HG02870 (cell line): ENCODE data around the gene RYR3.

ENCODE experiments used
- ATAC-seq: cut with Tn5 transposase; IDR thresholded peaks from one replicate; pipeline ENCODE4 v1.9.1; 2021; ENCODE audit warnings: mild to moderate bottlenecking, moderate library complexity; ENCODE audit not compliant: unreplicated experiment

Gene RYR3

DNA sequence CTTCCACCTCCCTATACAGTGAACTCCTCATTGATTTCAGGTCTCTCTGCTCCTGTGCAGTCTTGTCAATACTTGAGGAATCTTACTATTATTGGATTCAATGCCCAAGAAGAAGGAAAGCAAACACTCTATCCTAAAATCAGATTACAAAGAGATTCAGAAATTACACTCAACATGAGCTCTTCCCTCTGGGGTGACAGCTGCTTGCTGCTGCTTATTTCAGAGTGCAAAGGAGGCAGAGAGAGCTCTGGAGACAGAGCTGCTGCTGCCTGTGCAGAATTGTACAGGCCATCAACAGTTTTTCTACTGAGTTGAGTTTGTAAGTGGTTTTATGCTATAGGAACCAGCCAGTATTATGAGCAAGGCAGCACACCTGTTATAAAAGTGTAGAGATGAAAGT lies 7.1 kb downstream of the RYR3 start:
- ATAC-seq = no peak

DNA sequence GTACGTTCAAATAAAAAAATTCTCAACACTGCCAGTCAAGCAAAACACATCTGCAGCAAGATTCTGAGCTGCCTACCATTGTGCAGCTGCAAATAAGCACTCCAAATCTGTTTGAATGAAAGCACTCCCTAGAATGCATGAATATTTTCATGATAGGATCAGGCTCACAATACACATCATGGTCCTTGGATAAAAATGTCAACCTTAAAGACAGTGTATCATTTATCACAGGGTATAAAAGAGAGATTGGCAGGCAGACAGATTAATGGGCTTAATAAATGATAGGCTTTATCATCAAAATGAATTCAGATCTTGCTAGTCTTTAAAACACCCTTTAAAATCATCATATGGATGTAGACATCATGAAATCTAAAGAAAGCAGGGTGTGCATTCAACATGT lies 9.2 kb downstream of the RYR3 start:
- no peak for ATAC-seq

DNA sequence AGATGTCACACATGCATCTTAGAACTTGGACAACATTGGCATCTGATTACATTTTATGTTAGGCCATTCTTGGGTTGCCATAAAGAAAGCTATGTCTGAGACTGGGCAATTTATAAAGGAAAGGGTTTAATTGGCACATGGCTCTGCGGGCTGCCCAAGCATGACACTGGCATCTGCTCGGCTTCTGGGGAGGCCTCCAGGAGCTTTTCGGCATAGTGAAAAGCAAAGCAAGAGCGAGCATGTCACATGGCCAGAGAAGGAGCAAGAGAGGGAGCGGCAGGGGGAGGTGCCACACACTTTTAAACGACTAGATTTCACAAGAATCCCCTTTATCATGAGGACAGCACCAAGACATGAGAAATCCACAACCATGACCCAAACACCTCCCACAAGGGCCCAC lies 11.3 kb downstream of the RYR3 start:
- no peak for ATAC-seq

DNA sequence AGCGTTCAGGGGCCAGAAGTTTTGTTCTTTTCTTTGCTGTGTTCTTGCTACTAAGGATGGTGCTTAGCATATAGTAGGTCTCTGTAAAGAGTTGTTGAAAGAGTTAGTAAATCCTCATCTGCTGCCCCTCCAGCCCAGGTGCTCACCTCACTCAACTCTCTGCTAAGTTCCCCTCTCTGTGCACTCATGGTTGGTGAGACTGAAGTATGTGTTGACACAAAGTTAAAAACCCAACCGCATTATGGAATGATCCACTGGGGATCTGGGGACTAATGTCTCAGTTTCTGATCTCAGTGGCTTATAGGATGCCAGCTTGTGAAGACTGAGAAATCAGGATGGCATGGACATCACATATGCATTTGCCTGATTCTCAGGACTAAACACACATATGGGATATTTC lies 13.8 kb downstream of the RYR3 start:
- no peak for ATAC-seq

DNA sequence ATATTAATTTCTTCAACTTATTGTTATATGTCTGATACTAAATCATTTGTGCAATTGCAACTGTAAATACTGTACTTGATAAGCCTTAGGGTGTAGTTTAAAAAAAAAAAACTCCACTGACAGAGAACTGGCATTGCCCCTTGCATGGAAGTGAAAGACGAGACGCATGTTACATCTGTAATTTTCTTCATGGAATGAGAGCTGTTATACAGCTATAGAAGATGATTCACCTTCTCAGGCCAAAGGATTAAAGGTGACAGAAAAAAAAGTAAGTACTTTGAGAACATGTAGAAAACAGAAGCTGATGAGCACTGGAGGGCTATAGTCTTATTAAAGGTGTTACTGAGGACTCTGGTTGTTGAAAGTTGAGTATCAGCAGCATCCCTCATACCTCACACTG lies 16.1 kb downstream of the RYR3 start:
- ATAC-seq = no peak

DNA sequence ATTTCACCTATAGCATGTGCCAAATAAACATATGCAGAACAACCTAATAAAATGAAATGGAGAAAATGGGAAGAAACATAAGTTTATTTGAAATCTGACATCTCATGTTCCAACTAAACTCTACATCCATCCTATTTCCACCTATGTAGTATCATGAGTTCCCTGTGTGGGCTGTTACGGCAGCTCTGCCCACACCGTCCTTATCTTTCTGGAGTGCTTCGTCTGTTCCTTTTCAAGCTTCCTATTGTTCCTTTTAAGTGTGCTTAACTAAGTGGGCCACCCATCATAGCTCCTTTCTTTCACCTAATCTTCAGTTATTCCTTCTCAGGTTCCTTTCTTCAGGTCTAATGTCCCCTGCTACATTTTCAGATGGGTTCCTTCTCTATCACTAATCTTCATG lies 17.3 kb downstream of the RYR3 start:
- no peak for ATAC-seq

DNA sequence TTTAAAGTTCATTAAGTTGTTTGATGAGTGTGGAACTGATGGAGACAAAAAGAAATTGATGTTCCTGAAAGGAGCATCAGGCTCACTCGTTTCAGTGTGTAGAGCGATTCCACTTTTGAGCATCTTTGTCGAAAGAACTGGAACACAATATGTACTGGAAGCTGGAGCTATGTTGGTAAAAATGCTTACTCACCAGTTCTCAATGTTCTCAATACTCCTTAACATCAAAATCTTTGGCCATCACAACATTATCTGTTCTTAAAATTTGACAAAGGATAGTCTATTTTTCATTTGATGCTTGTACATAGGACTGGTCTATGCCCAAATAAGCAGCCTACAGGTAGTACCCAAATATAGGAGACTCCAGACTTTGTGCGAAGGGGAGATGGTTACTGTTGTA lies 18.7 kb downstream of the RYR3 start:
- ATAC-seq = no peak

DNA sequence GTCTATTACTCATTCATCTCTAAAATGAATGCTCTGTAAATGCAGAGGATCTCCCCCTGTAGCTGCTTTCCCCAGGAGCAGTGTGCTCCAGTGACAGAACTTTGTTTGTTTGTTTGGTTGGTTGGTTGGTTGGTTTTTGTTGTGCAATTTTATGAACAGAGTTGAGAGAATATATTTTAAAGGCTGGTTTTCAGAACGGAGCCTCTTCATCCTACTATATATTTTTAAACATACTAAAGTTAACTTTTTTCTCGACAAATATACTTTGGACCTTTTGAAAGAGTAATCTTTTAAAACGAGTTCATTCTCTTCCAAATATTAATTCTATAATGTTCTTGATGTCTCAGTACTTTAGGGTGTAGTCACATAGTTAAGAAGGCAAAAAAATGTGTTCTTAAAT lies 20.2 kb downstream of the RYR3 start:
- no peak for ATAC-seq

DNA sequence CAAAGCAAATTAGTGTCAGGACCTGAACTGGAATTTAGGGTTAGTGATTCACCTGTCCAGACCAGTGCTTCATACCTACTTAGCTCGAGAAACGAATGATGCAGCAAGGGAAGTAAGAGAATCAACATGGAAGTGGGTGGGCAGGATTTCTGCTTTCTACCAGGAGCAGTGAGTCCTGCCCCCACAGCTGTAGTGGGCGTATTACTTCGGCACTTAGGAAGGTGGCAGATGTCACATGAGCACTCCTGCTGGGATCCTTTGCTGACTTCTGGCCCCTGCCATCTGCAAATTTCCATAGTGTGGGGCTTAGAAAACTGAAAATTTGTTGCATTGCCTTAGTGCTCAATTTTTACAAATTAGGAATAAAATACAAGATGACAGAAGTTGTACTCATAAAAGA lies 31.2 kb downstream of the RYR3 start:
- no peak for ATAC-seq

DNA sequence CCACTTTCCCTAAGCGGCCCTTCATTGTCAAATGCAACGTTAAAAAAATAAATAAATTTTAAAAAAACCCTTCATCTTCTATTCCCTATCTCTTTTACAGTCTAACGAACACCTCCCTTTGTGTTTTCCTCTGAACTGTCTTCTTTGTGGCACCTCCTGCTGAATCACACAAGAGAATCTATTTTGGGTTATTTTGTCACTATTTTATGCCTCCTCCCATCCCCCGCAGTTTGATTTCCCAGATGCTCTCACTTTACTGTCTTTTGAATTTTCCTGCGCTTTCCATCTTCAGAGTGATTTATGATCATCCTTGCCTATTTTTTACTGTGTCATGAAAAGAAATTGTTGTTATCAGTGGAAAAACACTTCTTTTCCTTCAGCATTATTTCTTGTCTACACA lies 32.5 kb downstream of the RYR3 start:
- no peak for ATAC-seq

DNA sequence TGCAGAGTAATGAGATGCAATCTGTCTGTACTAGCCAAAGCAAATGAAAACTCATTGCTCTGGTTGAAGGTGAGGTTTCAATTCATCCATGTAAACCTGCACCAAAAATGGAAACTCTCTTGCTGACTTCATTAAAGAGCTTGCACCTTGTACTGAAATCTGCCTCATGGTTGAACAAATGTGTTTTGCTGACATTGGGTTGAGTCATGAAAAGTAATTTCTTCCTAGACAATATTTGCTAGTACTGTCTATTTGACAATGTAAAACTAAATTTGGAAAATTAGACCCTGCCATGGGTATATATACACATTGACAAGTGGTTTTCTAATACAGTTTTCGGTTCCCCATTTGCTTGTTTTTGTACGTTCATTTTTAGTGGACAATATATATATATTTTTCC lies 33.3 kb downstream of the RYR3 start:
- ATAC-seq = no peak

DNA sequence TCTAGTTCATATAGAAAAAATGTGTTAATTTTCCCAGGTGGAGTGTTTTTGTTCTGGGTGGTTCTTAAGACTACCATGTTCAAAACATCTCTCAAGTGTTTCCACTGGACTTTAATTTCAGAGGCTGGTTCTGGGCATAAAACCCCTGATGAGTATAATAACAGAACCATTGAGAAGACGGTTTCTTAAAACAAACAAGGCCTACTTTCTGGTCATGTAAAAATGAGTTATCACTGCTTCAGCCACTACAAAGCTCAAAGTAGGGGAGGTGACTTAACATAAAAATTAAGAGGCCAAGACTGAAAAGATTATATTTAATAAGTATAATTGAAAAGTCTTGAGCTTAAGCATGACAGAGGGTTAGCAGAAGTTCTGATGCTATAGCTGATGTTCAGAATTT lies 33.8 kb downstream of the RYR3 start:
- ATAC-seq = no peak

DNA sequence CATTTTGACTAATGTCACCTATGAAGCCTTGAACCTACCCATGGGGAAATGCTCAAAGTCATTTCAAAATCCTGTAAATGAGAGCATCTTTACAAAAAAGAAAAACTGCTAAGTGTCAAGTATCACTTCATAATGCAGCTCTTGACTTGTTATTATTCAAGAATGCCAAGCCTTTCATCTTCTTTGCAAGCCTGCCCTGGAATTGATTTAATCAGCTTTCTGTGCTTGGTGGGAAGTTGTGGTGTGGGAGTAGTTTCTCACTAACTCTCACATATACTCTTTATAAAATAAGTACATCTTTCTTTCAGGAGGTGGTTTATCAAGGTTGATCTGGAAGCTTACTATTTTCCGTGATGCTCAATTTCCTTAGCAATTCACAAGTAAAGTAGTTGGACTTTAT lies 43.6 kb downstream of the RYR3 start:
- ATAC-seq = no peak

DNA sequence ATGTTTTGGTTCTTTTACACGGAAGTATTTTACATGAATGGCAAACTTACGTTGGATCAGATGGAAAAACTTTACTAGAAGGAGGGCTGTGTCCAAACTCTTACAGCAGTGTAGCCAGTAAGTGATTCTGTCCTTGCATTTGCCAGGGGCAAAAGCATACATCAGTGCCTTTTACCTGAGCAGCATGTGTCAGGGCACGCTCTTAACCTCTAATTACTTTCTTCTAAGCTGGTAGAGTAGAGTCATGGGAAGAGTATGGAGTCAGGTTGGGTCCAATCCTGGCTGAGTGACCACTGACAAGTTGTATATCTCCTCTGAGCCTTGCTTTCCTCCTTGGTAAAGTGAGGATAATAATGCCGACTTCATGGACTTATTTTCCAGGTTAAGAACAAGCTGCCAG lies 47.1 kb downstream of the RYR3 start:
- no peak for ATAC-seq

DNA sequence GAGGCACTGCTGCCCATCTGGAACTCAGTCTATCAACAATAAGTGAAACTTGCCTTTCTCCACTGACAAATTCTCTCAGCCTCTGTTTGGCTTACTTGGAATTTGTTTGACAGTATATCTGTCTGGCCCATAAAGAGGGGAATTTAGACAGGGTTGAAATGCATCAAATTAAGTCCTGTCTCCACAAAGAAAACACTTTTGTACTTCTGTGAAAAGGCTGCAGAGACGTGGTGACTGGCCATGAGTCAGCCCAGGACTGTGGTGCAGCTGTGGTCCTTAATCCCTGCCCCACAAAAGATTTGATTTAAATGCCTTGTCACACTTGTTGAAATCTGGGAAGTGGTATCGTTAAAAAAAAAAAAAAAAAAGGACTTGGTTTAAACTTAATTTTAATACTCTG lies 47.5 kb downstream of the RYR3 start:
- no peak for ATAC-seq

DNA sequence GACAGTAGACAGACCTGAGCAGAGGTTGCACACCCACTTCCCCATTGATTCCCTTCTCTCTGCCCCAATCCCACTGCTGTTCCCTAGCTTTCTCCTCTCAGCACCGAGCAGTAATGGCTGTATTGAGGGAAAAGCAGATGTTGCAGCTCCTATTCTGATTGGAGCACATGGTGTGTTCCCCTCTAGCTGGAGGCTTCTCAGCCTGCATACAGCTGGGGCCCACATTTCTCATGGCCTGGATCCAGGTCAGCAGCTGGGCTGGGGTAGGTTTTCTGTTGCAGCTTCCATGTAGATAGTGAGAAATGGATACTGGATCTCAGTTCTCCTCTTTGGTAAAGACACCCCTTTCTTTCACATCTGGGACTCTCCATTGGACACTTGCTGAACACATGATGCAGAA lies 50.1 kb downstream of the RYR3 start:
- no peak for ATAC-seq

DNA sequence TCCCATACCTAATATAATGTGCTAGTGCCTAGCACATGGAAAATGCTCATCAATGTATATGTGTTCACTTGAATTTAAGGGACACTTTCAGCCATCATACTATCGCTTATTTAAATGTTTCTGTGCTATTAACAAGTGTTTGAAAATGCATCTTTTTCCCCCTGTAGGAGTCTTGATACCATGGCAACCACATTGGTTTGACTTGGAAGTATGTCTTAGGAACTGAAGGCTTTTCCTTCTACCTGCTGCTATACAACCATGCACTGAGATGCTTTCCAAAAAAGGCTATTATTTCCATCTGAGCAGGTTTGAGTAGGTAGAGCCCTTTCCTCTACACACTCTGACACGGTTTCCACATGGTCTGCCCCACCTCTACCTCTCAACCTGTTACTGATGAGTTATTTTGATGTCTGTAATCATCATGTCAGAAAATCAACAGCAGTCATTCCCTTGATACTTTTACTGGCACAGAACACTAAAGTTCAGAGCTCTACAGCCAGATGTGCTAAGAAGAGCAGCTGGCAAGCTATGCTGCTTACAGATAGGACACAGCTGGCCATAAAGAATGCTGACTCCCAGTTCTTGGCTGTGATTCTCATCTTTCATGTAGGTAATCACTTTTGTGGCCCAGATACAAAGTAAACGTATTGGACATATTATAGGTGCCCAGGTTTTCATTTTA lies 59.3 kb downstream of the RYR3 start:
- no peak for ATAC-seq

DNA sequence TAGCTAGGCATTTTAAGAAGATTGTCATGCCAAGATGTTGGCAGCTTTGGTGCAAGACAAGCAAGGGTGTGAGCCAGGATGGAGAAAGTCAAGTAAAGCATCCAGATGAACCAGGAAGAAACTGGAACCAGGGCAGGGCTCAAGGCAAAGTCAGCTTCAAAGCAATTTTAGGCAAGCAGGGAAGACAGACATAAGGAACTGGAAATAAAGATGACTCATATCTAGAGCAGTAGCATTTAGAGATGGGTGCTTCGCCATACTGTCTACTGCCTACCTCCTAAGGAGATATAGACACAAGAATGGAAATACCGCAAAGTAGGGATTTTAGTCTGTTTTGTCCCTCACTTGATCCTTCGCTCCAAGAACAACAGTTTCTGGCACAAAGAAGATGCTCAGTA lies 59.9 kb downstream of the RYR3 start:
- no peak for ATAC-seq

DNA sequence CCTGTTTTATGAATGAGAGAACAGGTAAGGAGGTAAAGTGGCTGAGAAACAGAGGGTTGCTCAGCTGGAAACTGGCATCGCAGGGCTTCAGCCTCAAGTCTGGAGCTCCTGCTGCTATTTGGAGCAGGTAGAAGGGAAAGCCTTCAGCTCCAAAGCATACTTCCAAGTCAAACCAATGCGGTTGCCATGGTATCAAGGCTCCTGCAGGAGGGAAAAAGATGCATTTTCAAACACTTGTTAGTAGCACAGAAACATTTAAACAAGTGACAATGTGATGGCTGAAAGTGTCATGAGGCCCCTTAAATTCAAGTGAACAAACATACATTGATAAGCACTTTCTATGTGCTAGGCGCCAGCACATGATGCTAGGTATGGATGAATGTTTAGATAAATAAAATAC lies 60.4 kb downstream of the RYR3 start:
- no peak for ATAC-seq

DNA sequence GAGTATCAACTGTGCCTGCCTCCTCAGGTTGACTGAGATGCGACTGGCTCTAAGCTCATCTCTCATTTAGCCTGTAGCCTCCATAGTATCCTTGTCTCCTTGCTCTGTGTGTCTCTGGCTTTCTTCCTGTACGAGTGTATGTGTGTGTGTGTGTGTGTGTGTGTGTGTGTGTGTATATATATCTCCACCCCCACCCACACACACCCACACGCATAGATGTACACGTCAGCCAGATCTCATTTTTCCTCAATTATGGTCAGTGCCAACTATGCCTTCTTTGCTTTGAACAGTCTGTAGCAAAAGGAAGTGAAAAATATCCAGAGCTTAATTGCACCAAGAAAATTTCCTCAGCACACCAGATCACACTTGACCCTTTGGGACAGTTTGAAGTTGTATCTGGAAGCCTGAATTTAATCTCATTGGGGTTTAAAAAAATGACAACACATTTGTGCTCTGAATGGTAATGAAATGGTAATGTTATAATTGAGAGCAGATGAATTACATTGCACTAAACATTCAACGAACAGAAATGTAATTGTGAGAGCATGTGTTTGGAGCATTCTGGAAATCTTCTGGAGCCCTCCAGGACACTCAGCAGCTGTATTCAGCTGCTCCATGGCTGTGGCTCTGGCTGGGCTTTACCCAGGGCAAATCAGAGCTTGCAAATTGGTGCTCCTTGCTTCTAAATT lies 63.6 kb downstream of the RYR3 start:
- ATAC-seq = no peak

DNA sequence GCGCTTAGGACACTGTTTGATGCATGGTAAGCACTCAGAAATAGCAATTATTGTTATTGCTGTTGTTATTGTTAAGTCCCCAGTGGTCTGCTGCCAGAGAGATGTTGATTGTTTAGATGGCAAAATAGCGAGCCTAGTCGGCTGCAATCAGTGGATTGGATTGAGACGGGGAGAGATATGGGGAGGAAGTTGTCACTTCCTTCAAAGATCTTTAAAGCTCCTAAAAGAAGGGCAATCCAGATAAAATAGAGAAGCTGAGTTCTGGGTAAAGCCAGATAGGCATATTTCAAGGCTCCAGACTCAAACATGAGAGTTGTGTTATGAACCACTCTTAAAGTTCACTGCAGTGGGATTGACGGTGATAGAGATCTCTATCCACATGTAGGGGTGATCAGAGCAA lies 64.5 kb downstream of the RYR3 start:
- no peak for ATAC-seq

DNA sequence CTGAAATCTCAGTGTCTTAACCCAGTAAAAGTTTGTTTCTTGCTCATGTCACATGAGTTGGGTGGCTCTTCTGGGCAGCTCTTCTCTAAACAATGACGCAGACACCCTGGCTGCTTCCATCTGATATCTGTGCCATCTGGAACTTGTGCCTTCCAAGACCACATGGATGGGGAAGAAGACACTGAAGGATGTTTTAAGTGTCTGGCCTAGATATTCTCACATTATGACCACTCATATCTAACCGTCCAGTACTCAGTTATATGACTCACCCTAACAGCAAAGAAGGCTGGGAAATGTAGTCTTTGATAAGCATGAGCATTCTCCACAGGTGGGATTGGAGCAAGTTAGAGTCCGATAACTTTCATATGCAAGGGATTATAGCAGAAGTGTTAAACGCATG lies 66.4 kb downstream of the RYR3 start:
- ATAC-seq = no peak

DNA sequence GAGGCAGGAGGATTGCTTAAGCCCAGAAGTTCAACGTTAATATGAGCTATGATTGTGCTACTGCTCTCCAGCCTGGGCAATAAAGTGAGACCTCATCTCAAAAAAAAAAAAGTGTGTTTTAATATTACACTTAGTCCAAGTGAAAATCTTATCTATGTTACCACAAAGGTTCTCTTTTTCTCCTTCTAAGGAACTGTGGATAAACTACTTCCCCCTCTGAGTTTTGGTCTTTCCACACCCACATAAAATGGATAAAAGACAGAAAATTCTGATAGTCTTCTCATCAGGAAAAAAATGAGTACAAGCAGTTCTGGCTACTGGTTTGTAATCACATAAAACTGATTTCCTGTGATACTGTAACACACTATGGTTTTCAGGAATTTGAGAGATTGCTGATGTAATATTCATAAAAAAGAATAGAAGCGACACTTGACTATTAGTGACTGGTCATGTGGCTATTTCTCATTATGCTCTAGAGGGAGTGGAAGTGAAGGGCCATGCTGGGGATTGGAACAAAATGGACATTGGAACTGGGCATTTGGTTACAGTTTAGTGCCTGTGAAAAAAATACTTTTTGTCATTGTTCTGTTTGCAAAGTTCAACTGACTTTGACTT lies 68.2 kb downstream of the RYR3 start:
- no peak for ATAC-seq
